ENCODE results near the gene PILRA.
"Not testable (repeated sequence)": the region's sequence is repeated elsewhere in the genome, so short reads cannot be mapped to it uniquely, and the experiment has no call there.

The PILRA gene

GRCh38 chr7:100373261-100373831, at the start of gene PILRA:
Gene PILRA (plus strand): TSS chr7:100373487. CDS start chr7:100373657, 170 bp downstream.
- in situ Hi-C loops (cut with MboI; ENCODE audit: low sequenced_read_pairs), result no loop called here

GRCh38 chr7:100324194-100324593, 49.1 kb upstream of the PILRA start:
- in situ Hi-C loops (cut with MboI; ENCODE audit: low sequenced_read_pairs), result not testable (repeated sequence)

- in situ Hi-C loops (cut with MboI; ENCODE audit: low sequenced_read_pairs), result not testable (repeated sequence)
Measured at GRCh38 chr7:100325671-100326070, 47.6 kb upstream of the PILRA start.

GRCh38 chr7:100326914-100327313, 46.4 kb upstream of the PILRA start:
- in situ Hi-C loops (cut with MboI; ENCODE audit: low sequenced_read_pairs), result not testable (repeated sequence)

GRCh38 chr7:100335566-100336466, 37.5 kb upstream of the PILRA start:
- in situ Hi-C loops (cut with MboI; ENCODE audit: low sequenced_read_pairs), result not testable (repeated sequence)

- in situ Hi-C loops (cut with MboI; ENCODE audit: low sequenced_read_pairs), result not testable (repeated sequence)
Measured at GRCh38 chr7:100338083-100338696, 35.1 kb upstream of the PILRA start.

GRCh38 chr7:100341286-100341685, 32.0 kb upstream of the PILRA start:
- in situ Hi-C loops (cut with MboI; ENCODE audit: low sequenced_read_pairs), result not testable (repeated sequence)

- in situ Hi-C loops (cut with MboI; ENCODE audit: low sequenced_read_pairs), result no loop called here
Measured at GRCh38 chr7:100342765-100343164, 30.5 kb upstream of the PILRA start.

- in situ Hi-C loops (cut with MboI; ENCODE audit: low sequenced_read_pairs), result not testable (repeated sequence)
Measured at GRCh38 chr7:100344124-100344559, 29.1 kb upstream of the PILRA start.

GRCh38 chr7:100344560-100345287, 28.6 kb upstream of the PILRA start:
- in situ Hi-C loops (cut with MboI; ENCODE audit: low sequenced_read_pairs), result not testable (repeated sequence)

- in situ Hi-C loops (cut with MboI; ENCODE audit: low sequenced_read_pairs), result not testable (repeated sequence)
Measured at GRCh38 chr7:100345288-100345672, 28.0 kb upstream of the PILRA start.

GRCh38 chr7:100346921-100347320, 26.4 kb upstream of the PILRA start:
- in situ Hi-C loops (cut with MboI; ENCODE audit: low sequenced_read_pairs), result no loop called here

- in situ Hi-C loops (cut with MboI; ENCODE audit: low sequenced_read_pairs), result no loop called here
Measured at GRCh38 chr7:100348805-100349204, 24.5 kb upstream of the PILRA start.

- in situ Hi-C loops (cut with MboI; ENCODE audit: low sequenced_read_pairs), result no loop called here
Measured at GRCh38 chr7:100349757-100350156, 23.5 kb upstream of the PILRA start.

- in situ Hi-C loops (cut with MboI; ENCODE audit: low sequenced_read_pairs), result no loop called here
Measured at GRCh38 chr7:100351657-100352058, 21.6 kb upstream of the PILRA start.

- in situ Hi-C loops (cut with MboI; ENCODE audit: low sequenced_read_pairs), result not testable (repeated sequence)
Measured at GRCh38 chr7:100352230-100352781, 21.0 kb upstream of the PILRA start.

GRCh38 chr7:100352984-100353684, 20.2 kb upstream of the PILRA start:
- in situ Hi-C loops (cut with MboI; ENCODE audit: low sequenced_read_pairs), result no loop called here

- in situ Hi-C loops (cut with MboI; ENCODE audit: low sequenced_read_pairs), result no loop called here
Measured at GRCh38 chr7:100353685-100354330, 19.5 kb upstream of the PILRA start.

GRCh38 chr7:100356416-100357068, 16.7 kb upstream of the PILRA start:
- in situ Hi-C loops (cut with MboI; ENCODE audit: low sequenced_read_pairs), result no loop called here

Measured in HL-60/S4 (cell line).